Heart left ventricle (tissue), 16 donors: ENCODE data around the gene SCAMP5. TPM values are rescaled to one million over a fixed set of nuclear protein-coding genes. Genes with fewer than 3 reads are reported as not detected.

ENCODE experiments used
- ATAC-seq, 4 donors: fragments of 200-7000 bp; cut with Tn5 transposase; one replicate each; pipeline ENCODE4 v1.9.1; 2020 to 2022; ENCODE audit warnings: moderate library complexity in 4 of 4, mild to moderate bottlenecking in 3 of 4, moderate number of reproducible peaks in 1 of 4
- DNase-seq, 5 donors: peaks; one replicate each; pipeline ENCODE4 v3.0.0-alpha.2; 2020
- H3K27ac ChIP-seq, 12 donors: fragments of 200-600 bp; sonication (generic) in 4 of 12; one replicate each; pipeline versions ENCODE4 v1.5.0 to v1.8.0; 2016 to 2022; ENCODE audit warnings: mild to moderate bottlenecking in 2 of 12
- H3K27me3 ChIP-seq, 9 donors: fragments of 200-600 bp; sonication (generic) in 2 of 9; one replicate each; pipeline versions ENCODE4 v1.5.1 to v1.8.0; 2016 to 2022; ENCODE audit warnings: mild to moderate bottlenecking in 3 of 9
- H3K36me3 ChIP-seq, 9 donors: fragments of 200-600 bp; sonication (generic) in 2 of 9; one replicate each; pipeline versions ENCODE4 v1.5.0 to v1.8.0; 2018 to 2022; ENCODE audit warnings: mild to moderate bottlenecking in 2 of 9
- H3K4me1 ChIP-seq, 12 donors: fragments of 200-600 bp; sonication (generic) in 4 of 12; one replicate each; pipeline versions ENCODE4 v1.5.0 to v1.8.0; 2016 to 2022; ENCODE audit warnings: mild to moderate bottlenecking in 3 of 12
- H3K4me3 ChIP-seq, 12 donors: fragments of 200-600 bp; sonication (generic) in 4 of 12; one replicate each; pipeline versions ENCODE4 v1.5.0 to v1.8.0; 2017 to 2022; ENCODE audit warnings: mild to moderate bottlenecking in 9 of 12, moderate library complexity in 4 of 12
- H3K9me3 ChIP-seq, 12 donors: fragments of 200-600 bp; sonication (generic) in 4 of 12; one replicate each; pipeline versions ENCODE4 v1.5.0 to v1.8.0; 2016 to 2022; ENCODE audit warnings: mild to moderate bottlenecking in 1 of 12
- POLR2A ChIP-seq, 2 donors: fragments of 450-650 bp; IDR thresholded peaks; one replicate each; pipeline ENCODE4 v1.6.1; 2017; ENCODE audit warnings: antibody characterized with exemption in 2 of 2, mild to moderate bottlenecking in 2 of 2, moderate library complexity in 2 of 2
- WGBS, 4 donors: extraction: QIAGEN DNeasy Blood & Tissue Kit in 2 of 4; methylation state at CpG; one replicate each; pipeline versions ENCODE4 v1.1.5 to v1.1.7; 2013 to 2018; 5-methylcytosine and 5-hydroxymethylcytosine counted together
- intact Hi-C, 10 donors: fragments of 100-400 bp; cut with DNase I; formaldehyde crosslinking; loops; one replicate each; pipeline versions ENCODE4 v1.11.1 to v1.14.2; 2022
- polyA plus RNA-seq, 2 donors: library from polyadenylated mRNA; stranded (reverse); fragments of 200-250 nt; gene quantifications; one replicate each; pipeline ENCODE4 v1.2.3, GENCODE V29; 2013
- total RNA-seq, 9 donors: library from RNA; depleted of rRNA in 2 of 9; stranded (reverse); fragments of >200 nt in 2 of 9; fragmentation: NEBNext Ultra II Directional in 3 of 9; extraction: Animal tissue kit (Norgen Biotek cat#: 25700) in 3 of 9; gene quantifications; one replicate each; pipeline versions ENCODE4 v1.1.0 to v1.2.4, GENCODE V29; 2016 to 2023
- TF ChIP-seq, protein P1 (sequence below), 12 donors: fragments of 200-600 bp; sonication (generic) in 4 of 12; IDR thresholded peaks; one replicate each; pipeline versions ENCODE4 v1.5.0 to v1.8.0; 2018 to 2022; ENCODE audit warnings: antibody characterized with exemption in 12 of 12, mild to moderate bottlenecking in 5 of 12
- donor health status: ischemic (EF 13 %, LVEDD 7.1; RV severe dilation, severe dysfunction).
- donor health status: healthy with polysubstance abuse.
- donor health status: DM: no; HTN: yes; CAD: no.
- donor health status: DM: no; HTN: no; CAD: no.
- donor health status: ischemic (EF 25% LVEDD 6.9; RV normal size, moderate dysfunction).
- donor health status: ischemic (EF 25% LVEDD 5.7; RV mildly dilated, moderate dysfunction).
- donor health status: healthy.
- donor health status: DM: yes; HTN: yes; CAD: no.
- donor health status: ischemic (EF 35%, LVEDD 5.7; RV mildly dilated, moderate dysfunction).
- donor health status: nonischemic (EF 11% LVEDD 7.7; RV severe dilation, severe dysfunction).
- donor health status: DM: yes; HTN: yes; CAD: no.
- donor health status: PGD.
- donor health status: ischemic (EF 29% LVEDD 5.4; RV normal size, mild dysfunction).
- donor health status: nonischemic (EF 23%, LVEDD 6.1; RV moderate dilation, normal function).

The SCAMP5 gene
- total and polyA plus RNA-seq, 11 donors = 0.91 to 7.4 (median 4.2) TPM

DNA sequence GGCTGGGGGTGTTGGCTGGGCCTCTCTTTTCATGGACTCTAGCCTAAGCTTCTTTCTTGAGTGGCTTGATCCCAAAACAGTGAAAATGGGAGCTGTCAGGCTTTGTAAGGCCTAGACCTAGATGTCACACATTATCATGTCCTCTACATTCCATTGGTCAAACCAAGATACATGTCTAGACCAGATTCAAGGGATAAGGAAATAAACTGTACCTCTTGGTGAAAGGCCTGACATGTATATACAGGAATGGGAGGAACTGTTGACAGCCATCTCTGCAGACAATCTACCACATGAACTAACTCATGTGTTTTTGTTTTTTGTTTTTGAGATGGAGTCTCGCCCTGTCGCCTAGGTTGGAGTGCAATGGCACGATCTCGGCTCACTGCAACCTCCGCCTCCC is 27.7 kb upstream of the SCAMP5 start:
- Histone ChIP-seq H3K4me3 (no peak overlapping the region), H3K36me3 (no peaks in the 10 kb centered on the region), H3K27me3 (no peaks in the 10 kb centered on the region), H3K27ac (no peak overlapping the region), H3K9me3 (no peaks in the 10 kb centered on the region), H3K4me1 (peaks cover 0 to 15% (median 2%) of the 10 kb centered on the region in 12 donors)
- intact Hi-C loops = no loop called here
- TF ChIP-seq POLR2A (IDR thresholded peaks at IDR 0.05) = no peak
- TF ChIP-seq, protein P1, sequence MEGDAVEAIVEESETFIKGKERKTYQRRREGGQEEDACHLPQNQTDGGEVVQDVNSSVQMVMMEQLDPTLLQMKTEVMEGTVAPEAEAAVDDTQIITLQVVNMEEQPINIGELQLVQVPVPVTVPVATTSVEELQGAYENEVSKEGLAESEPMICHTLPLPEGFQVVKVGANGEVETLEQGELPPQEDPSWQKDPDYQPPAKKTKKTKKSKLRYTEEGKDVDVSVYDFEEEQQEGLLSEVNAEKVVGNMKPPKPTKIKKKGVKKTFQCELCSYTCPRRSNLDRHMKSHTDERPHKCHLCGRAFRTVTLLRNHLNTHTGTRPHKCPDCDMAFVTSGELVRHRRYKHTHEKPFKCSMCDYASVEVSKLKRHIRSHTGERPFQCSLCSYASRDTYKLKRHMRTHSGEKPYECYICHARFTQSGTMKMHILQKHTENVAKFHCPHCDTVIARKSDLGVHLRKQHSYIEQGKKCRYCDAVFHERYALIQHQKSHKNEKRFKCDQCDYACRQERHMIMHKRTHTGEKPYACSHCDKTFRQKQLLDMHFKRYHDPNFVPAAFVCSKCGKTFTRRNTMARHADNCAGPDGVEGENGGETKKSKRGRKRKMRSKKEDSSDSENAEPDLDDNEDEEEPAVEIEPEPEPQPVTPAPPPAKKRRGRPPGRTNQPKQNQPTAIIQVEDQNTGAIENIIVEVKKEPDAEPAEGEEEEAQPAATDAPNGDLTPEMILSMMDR (IDR thresholded peaks at IDR 0.05) = no peak
- DNase-seq = no peak
- 80 to 99% (median 89%) methylated on average over 5 of the region's 5 CpGs for WGBS, 4 donors
- ATAC-seq = no peak

DNA sequence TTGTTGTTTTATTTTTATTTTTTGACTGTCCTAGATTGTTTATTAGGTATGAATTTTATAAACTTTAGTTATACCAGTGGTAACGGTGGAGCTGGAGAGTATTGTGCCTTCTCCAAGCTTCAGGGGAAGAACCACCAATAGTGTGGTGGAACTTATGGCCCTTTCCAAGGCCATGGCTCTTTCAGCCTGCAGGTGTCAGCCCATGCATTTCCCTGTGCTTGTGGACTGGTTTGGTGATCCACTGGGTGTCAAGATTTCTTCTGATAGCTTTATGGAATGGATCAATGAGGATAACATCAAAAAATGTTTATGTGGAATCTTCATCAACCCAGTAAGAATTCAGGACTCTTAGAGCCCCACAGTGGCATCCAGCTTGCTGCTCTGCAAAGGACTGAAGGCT is 19.2 kb upstream of the SCAMP5 start:
- TF ChIP-seq, protein P1 (IDR thresholded peaks at IDR 0.05) = no peak
- no peak for TF ChIP-seq POLR2A (IDR thresholded peaks at IDR 0.05)
- Histone ChIP-seq H3K4me1 (no peaks in the 10 kb centered on the region), H3K27ac (no peak overlapping the region), H3K36me3 (no peaks in the 10 kb centered on the region), H3K9me3 (no peaks in the 10 kb centered on the region), H3K27me3 (no peaks in the 10 kb centered on the region), H3K4me3 (no peak overlapping the region)
- no peak for ATAC-seq
- intact Hi-C loops = no loop called here
- WGBS, 4 donors = 81 to 90% (median 85%) methylated on average over 1 of the region's 1 CpG
- DNase-seq = no peak

DNA sequence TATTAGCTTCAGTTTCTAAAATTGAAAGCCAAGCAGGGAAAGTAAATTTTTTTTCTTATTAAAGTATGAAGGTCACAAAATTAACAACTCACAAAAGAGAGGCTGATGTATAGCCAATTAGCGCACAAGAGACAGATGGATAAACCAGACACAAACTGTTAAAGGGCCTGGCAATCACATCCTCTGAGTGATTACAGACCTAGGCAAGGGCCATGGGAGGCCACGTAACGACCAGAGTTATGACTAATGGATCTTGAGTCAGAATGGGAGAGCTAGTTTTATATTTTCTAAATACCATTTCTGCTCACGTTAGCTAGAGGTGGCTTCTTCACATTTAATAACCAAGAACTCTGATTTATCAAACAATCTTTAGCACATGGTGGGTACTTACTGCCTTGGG is 17.8 kb upstream of the SCAMP5 start:
- Histone ChIP-seq H3K27ac (no peak overlapping the region), H3K4me3 (no peak overlapping the region), H3K4me1 (no peaks in the 10 kb centered on the region), H3K36me3 (no peaks in the 10 kb centered on the region), H3K27me3 (no peaks in the 10 kb centered on the region), H3K9me3 (no peaks in the 10 kb centered on the region)
- ATAC-seq (no peak), DNase-seq (no peak)
- WGBS, 4 donors = 43 to 62% (median 53%) methylated on average over 4 of the region's 4 CpGs
- intact Hi-C loops = no loop called here
- no peak for TF ChIP-seq POLR2A (IDR thresholded peaks at IDR 0.05)
- TF ChIP-seq, protein P1 (IDR thresholded peaks at IDR 0.05) = no peak

DNA sequence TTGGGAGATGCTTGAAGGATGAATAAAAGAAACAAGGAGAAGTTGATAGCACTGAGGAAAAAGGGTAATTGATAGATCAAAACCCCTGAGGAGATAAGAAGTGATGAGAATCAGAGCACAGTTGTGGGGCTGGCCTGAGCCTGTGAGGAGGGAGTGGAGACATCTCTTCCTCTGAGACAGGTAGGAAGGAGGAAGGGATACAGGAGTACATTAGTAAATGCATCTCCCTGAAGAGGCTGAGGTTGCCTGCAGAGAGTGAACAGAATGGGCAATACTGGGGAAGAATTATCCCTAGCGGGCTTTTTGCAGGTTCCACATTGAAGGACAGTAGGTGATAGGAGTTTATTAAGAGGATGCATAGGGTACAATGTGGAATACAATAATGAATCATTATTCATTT is 17.3 kb upstream of the SCAMP5 start:
- intact Hi-C loops = no loop called here

More for the DNA sequence above, 17.3 kb upstream of the SCAMP5 start:
- Histone ChIP-seq H3K36me3 (no peaks in the 10 kb centered on the region), H3K4me3 (no peak overlapping the region), H3K27me3 (no peaks in the 10 kb centered on the region), H3K27ac (no peak overlapping the region), H3K4me1 (no peaks in the 10 kb centered on the region), H3K9me3 (no peaks in the 10 kb centered on the region)
- WGBS, 4 donors = 83 to 96% (median 88%) methylated on average over 1 of the region's 1 CpG
- no peak for DNase-seq
- no peak for TF ChIP-seq POLR2A (IDR thresholded peaks at IDR 0.05)
- TF ChIP-seq, protein P1 (IDR thresholded peaks at IDR 0.05) = no peak
- no peak for ATAC-seq
